Activated CD8-positive, alpha-beta memory T cell treated with anti-CD3 and anti-CD28 coated beads, Interleukin-2, amount 50 U/mL, for 1 hour (primary cell): ENCODE measurements around the gene RNF220.
"Not testable (repeated sequence)": the region's sequence is repeated elsewhere in the genome, so short reads cannot be mapped to it uniquely, and the experiment has no call there.

ENCODE experiments used
- DNase-seq: peaks from one replicate; pipeline ENCODE4 v3.0.0-alpha.2; 2020; ENCODE audit errors: extremely low read depth

RNF220 gene

GRCh38 chr1:44496541-44497171 is 91.6 kb downstream of the RNF220 start:
- no peak for DNase-seq

- no peak for DNase-seq
Observed at GRCh38 chr1:44497422-44498170, 92.5 kb downstream of the RNF220 start.

GRCh38 chr1:44499306-44499705 is 94.3 kb downstream of the RNF220 start:
- DNase-seq, result no peak

DNA sequence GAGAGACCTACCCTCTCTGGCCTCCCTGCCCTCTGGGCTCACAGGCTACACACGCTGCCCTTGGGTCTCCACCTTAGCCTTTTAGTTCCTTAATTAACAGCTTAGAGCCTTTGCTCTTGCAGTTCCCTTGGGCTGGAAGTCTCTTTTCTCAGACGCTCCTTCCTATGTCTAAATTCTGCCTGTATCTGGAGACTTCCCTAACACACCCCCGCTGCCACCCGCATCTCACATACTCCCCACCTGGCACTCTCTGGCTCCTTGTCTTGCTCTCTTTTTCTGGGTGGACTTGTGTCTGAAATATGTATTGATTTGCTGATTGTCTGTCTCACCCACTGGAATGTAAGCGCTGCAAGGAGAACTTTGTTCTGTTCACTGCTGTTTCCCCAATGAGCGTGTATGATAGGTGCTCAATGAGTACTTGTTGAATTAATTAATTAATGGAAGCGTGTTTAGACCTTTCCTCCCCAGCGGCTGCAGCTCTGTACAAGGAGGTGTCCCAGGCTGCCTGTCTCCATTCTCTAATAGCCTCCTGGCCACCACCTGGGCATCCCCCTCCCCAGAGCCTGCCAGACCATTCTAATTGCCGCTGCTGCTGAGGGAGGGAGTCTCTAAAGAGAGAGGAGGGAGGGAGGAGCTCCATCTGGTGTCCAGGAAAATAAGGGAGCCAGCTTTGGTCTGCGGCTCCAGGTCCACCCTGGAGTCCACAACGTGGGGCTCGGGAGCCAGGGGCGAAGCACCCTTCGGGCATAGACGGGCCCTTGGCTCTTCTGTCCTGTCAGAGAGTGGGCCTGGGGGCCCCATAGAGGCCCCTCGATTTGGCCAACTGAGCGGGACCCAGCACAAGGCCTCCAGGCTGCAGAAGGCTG is 95.4 kb downstream of the RNF220 start:
- DNase-seq, result no peak

DNA sequence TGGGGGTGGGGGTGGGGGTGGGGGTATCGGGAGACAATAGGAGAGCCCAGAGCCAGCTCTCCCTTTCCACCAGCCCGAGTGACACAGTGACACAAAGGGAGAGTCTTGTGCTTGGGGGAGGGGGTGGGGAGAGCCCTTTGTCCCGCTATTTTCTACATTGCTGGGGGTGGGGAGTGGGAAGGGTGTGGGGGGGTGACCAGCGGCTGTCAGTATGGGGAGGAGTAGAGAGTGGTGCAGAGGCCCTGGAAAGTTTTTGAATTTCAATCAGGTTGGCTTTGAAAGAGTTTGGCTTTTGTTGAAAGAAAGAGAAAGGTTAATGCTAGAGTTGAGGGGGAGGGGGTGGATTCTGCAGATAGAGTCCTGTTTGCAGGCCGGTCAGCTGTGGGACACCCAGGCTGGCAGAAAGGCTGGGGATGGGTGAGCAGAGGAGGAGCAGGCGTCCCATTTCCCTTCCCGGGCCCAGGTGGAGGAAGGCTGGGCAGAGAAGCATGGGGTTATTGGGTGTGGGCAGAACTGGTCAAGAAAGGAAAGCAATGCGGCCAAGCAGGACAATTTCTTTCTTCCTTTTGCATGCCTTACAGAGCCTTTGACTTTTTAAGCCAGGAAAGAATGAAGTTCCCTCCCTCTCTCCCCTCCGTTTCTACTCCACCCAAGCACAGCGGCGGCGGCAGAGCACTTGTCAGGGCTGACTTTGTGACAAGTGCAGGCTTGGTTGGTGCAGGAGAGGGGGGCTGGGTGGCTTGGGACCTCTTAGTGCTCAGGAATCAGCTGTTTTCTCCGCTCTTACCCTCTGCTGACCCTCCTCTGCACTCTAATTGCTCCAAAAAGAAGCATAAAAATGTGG is 96.2 kb downstream of the RNF220 start:
- DNase-seq, result no peak

GRCh38 chr1:44502823-44503222 is 97.8 kb downstream of the RNF220 start:
- not testable (repeated sequence) for DNase-seq

DNA sequence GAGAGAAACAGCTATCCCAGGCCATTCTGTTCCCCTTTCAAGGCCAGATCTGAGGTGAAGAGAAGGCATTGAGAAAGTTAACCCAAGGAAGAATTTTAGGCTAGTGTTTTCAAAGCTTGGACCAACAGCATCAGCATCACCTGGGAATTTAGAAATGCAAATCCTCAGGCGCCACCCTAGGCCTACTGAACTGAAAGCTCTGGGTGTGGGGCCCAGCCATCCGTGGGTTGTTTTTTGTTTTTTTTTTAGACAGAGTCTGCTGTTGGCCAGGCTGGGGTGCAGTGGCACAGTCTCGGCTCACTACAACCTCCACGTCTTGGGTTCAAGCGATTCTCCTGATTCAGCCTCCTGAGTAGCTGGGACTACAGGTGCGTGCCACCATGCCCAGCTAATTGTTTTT is 98.6 kb downstream of the RNF220 start:
- no peak for DNase-seq

- DNase-seq, result no peak
Observed at GRCh38 chr1:44505210-44505993, 100.3 kb downstream of the RNF220 start.

GRCh38 chr1:44507490-44508396 is 102.7 kb downstream of the RNF220 start:
- DNase-seq, result no peak

DNA sequence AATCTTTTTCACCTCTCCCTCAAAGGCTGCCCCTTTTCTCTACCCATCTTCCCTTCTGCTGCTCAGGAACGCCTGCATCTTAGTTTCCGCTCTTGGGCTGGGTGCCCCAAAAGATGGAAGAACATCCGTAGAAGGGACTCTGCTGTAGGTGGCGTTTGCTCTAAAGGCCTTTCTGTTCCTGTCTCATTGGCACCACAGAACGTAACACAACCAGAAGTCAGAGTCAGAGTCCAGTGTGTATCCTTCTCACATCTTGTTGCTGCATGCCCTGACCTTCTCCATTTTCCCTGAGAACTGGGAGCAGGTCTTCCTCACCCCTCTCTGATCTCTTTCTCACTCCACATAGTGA is 103.3 kb downstream of the RNF220 start:
- no peak for DNase-seq

- no peak for DNase-seq
Observed at GRCh38 chr1:44511363-44511762, 106.3 kb downstream of the RNF220 start.

DNA sequence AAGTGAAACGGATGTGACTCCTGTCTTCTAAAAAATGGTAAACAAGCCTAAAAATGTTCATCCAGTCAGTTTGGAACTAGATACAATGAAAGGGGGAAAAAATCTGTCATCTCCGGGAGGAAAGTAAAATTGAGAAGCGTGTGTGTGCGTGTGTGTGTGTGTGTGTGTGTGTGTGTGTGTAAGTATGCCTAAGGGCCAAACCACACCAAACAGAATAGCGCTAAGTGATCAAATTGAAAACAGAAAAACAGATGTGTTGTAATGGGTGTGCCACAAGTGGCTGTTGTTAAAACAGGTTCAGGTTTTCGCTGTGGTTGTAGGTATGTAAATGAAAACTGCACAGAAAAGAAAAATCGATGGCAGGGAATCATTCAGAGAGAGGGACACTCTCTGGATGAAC is 106.7 kb downstream of the RNF220 start:
- DNase-seq, result no peak

DNA sequence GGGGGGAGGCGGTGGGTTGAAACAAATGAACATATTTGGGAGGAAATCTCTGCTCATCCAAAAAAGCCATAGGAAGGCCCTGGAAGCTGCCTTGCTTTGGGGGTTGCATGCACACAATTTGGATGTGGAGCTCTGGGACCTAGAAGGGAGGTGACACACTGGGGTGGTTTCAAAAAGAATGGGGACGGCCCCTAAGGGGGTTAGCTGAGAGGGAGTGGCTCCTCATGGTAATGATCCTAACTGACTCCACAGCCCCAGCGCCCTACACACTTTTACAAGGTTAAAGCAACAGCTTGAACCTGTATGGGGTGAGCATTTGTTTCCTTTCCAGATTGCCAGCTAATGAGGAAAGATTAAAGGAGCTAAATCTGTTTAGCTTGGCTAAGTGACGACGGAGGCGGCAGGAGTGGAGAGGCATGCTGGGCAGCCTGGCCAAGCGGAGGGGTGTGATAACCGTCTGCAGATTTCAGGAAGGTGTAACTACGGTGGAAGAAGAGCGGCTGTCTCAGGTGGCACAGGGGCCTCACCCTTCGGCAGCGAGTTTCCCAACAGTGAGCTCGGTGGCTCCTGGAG is 107.3 kb downstream of the RNF220 start:
- no peak for DNase-seq

DNA sequence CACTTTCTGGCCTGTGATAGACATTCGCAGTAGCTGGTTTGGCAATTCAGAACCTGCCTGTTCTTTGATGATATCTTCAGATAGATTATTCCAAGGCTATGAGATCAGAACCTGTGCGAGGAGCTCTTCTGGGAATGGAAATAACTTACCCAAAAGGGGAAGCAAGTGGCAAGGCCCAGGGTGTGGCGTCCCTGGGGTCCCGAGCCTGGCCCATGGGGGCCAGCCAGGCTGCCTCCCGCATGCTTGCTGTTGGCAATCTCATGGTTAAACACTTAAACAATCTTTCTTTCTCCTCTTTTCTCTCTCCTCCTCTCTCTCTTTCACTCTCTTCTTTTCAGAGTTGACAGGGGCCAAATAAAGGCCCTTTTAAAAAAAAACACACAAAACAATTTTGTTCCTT is 108.1 kb downstream of the RNF220 start:
- DNase-seq, result no peak

GRCh38 chr1:44514673-44515072 is 109.6 kb downstream of the RNF220 start:
- DNase-seq, result no peak

DNA sequence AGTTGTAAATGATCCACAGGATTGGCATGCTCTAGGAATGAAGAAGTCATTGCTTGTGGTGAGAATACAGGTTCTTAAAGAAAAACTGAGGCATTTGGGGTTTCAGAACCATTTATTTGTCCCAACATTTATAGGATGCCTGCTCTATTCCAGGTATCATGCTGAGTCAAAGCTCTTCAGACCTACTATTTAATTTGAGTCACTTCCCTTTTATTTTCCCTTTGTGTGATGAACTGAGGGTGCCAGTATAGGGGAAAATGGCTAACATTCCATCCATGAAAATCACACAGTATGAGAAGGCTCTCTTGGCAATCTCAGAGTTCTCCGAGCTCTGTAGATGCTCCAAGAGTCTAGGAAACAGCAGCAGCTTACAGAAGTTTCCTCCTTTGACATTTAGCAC is 110.4 kb downstream of the RNF220 start:
- DNase-seq, result no peak

- no peak for DNase-seq
Observed at GRCh38 chr1:44519035-44519676, 114.1 kb downstream of the RNF220 start.

DNA sequence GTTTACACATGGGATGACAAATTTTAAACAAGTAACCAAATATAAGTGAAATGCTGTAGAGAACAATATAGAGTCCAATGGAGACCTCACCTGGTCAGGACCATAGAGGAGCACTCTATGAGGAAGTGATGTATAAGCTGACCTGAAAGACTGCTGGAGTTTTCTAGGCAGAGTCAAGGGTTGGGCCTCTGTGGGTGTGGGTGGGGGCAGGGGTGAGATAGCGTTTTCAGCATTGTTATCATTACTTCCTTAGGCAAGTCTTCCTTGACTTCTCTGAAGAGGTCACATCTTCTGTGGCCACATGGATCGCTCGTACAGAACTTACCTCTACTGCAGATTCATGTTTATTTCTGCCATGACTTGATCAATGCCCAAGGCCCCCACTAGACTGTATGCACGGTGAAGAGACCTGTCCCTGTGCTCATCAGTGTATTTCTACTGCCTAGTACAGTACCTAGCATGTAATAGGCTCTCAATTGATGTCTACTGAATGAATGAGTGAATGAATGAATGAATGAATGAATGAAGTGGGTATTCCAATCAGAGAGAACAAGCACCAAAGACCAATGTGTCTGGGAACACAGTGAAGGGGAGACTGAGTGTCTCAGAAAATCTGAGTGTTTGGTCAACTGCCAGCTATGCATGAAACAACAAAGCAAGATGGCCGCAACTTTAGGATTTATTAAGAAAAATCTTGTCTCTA is 116.5 kb downstream of the RNF220 start:
- no peak for DNase-seq
